Liver (tissue), 3 donors: ENCODE results near the gene CARD19.

Source experiments
- ATF3 ChIP-seq: IDR thresholded peaks from 2 replicates; pipeline ENCODE4 v1.6.1; 2016; ENCODE audit warnings: antibody characterized with exemption
- CTCF ChIP-seq: fragments of 150-350 bp; IDR thresholded peaks from 2 replicates; pipeline ENCODE4 v1.5.1; 2017; ENCODE audit warnings: improper control_type of control experiment, low read depth, low read length; ENCODE audit not compliant: missing input control
- GABPA ChIP-seq, 2 donors: IDR thresholded peaks in 1 of 2; conservative IDR thresholded peaks in 1 of 2; 2 replicates each; pipeline ENCODE4 v1.6.1; 2016; ENCODE audit warnings: antibody characterized with exemption in 2 of 2, mild to moderate bottlenecking in 1 of 2, moderate library complexity in 1 of 2
- JUND ChIP-seq, 2 donors: IDR thresholded peaks; 2 replicates each; pipeline ENCODE4 v1.6.1; 2016; ENCODE audit warnings: antibody characterized with exemption in 2 of 2
- SP1 ChIP-seq: IDR thresholded peaks from 2 replicates; pipeline ENCODE4 v1.6.1; 2018; ENCODE audit warnings: antibody characterized with exemption, mild to moderate bottlenecking
- YY1 ChIP-seq: IDR thresholded peaks from 2 replicates; pipeline ENCODE4 v1.6.1; 2016; ENCODE audit warnings: antibody characterized with exemption, mild to moderate bottlenecking
- donor health status: healthy.
- donor health status: healthy.

GRCh38 chr9:93151097-93151784 is 55.2 kb downstream of the CARD19 start:
- TF ChIP-seq CTCF, result no peak
- TF ChIP-seq SP1, result no peak
- no peak for TF ChIP-seq JUND (IDR thresholded peaks at IDR 0.05)
- no peak for TF ChIP-seq YY1
- no peak for TF ChIP-seq ATF3
- TF ChIP-seq GABPA (IDR thresholded peaks at IDR 0.05 in 1 of 2, conservative IDR thresholded peaks at IDR 0.05 in 1 of 2), result no peak
